Sciatic nerve (tissue), 2 donors: ENCODE measurements around the gene PHAF1. TPM values are rescaled to one million over a fixed set of nuclear protein-coding genes. Genes with fewer than 3 reads are reported as not detected.
A peak's percentile ranks its signal among the peaks of the same experiment; 100 is the strongest.

Experiments
- ATAC-seq: fragments of 200-7000 bp; cut with Tn5 transposase; one replicate; pipeline ENCODE4 v1.9.1; 2020; ENCODE audit warnings: mild to moderate bottlenecking, moderate library complexity
- DNase-seq: peaks from one replicate; pipeline ENCODE4 v3.0.0-alpha.2; 2020; ENCODE audit warnings: low spot score
- intact Hi-C: fragments of 100-400 bp; cut with DNase I; formaldehyde crosslinking; loops from one replicate; pipeline ENCODE4 v1.14.2; 2022
- total RNA-seq: library from RNA; stranded (reverse); fragmentation: NEBNext Ultra II Directional; extraction: Animal tissue kit (Norgen Biotek cat#: 25700); gene quantifications from one replicate; pipeline ENCODE4 v1.2.1, GENCODE V29; 2021
- donor health status: DM: no; HTN: no; CAD: no.
- donor health status: DM: no; HTN: no; CAD: no.

Gene PHAF1
- total RNA-seq, 1 donor from 2014 or later = 13.2 TPM

DNA sequence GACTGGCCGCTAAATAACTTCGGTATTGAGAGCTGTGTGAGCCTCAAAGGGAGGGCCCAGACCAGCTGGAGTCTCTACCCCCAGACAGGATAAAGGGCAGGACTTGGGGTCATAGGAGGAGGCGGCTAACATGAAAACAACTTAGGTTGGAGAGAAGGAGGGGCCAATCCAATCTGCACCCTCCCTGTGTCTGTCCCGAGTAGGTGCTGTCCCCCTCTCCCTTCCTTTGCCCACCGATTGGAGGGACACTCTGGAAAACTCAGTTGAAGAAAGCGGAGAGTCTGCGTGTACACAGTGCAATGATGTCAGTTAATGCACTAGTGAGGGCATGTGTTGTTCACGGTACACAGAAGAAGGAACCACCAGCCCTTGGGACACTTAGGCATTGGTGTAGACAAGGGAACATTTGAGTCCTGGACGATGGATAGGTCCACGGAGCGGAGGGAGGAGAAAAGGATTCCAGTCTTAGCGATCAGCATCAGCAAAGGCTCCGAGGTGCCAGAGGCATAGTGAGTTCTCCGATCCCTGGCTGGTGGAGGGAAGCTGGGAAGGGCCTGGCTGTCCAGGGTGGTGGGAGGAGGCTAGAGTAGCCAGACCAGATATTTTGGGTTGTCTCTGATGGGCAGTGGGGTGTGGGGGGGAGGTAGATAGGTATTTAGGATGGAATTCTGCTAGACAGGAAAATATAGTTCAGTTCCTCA lies 61.4 kb downstream of the PHAF1 start:
- peak; percentile 46 for ATAC-seq
- intact Hi-C loops = no loop called here
- no peak for DNase-seq

DNA sequence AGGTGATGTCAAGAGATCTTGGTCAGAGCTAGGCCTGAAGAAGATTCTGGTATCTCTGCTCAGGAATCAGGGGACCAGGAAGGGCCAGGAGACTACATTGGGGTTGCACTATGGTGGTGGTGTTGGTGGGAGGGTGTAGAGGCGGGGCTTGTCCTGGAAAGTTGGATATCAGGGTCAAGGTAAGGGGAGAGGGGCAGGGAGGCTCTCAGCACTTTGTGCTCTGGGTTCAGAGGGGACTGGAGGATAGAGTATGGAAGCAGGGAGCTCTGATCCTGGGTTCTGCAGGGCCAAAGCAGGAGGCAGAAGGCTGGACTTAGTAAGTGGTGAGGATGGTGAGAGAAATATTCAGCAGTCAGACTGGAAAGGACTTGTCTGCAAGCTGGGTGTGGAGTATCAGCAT lies 63.6 kb downstream of the PHAF1 start:
- no peak for ATAC-seq

DNA sequence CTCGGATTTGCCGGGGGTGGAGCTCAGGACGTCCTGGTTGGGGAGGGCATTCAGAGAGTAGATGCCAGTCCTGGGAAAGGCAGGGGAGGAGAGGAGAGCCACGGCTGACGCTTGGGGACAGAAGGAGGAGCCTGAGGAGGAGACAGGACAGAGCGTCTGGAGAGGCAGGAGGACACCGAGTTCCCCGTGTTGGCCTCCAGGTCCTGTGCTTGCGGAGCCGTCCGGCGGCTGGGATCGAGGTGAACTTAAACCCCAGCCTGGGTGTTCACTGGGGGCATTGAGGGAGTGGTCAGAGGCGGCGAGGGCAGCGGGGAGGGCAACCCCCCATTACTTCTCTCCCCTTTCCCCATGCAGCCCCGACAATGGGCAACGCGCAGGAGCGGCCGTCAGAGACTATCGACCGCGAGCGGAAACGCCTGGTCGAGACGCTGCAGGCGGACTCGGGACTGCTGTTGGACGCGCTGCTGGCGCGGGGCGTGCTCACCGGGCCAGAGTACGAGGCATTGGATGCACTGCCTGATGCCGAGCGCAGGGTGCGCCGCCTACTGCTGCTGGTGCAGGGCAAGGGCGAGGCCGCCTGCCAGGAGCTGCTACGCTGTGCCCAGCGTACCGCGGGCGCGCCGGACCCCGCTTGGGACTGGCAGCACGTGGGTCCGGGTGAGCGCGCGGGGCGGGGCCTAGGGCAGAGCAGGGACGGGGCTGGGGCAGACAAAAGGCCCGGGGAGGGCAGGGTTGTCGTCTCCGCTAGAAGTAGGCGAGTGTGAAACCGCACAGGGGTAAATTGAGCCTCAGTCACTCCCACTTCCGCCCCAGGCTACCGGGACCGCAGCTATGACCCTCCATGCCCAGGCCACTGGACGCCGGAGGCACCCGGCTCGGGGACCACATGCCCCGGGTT lies 64.3 kb downstream of the PHAF1 start:
- ATAC-seq (peak; percentile 69), DNase-seq (peak; percentile 86)
- intact Hi-C loops = no loop called here

More for the DNA sequence above, 63.6 kb downstream of the PHAF1 start:
- no peak for DNase-seq
- intact Hi-C loops = no loop called here

DNA sequence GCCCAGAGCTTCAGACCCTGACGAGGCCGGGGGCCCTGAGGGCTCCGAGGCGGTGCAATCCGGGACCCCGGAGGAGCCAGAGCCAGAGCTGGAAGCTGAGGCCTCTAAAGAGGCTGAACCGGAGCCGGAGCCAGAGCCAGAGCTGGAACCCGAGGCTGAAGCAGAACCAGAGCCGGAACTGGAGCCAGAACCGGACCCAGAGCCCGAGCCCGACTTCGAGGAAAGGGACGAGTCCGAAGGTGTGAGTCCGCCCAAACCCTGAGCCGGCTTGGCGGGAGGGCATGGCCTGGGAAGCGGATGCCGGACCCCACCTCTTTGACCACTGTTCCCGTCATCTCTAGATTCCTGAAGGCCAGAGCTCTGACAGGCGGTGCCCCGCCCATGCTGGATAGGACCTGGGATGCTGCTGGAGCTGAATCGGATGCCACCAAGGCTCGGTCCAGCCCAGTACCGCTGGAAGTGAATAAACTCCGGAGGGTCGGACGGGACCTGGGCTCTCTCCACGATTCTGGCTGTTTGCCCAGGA lies 65.0 kb downstream of the PHAF1 start:
- intact Hi-C loops = no loop called here
- ATAC-seq (no peak), DNase-seq (no peak)

DNA sequence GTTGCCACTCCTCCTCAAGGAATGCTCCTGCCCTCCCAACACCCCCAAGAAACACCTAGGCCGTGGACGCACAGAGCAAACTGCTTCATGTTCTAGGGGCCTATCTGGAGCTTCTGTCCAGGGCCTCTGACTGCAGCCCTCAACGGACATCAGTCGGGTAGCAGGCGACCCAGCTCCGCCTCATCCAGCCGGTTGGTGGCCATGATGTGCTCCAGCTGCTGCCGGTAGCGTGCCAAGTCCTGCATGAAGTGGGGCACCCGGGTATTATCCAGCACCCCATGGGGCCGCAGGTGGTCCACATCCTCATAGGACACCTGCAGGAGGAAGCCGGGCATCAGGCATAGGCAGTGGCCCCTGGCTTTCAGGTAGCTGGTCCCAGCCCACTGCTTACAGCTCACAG lies 66.9 kb downstream of the PHAF1 start:
- ATAC-seq = no peak
- intact Hi-C loops = no loop called here
- DNase-seq = no peak

DNA sequence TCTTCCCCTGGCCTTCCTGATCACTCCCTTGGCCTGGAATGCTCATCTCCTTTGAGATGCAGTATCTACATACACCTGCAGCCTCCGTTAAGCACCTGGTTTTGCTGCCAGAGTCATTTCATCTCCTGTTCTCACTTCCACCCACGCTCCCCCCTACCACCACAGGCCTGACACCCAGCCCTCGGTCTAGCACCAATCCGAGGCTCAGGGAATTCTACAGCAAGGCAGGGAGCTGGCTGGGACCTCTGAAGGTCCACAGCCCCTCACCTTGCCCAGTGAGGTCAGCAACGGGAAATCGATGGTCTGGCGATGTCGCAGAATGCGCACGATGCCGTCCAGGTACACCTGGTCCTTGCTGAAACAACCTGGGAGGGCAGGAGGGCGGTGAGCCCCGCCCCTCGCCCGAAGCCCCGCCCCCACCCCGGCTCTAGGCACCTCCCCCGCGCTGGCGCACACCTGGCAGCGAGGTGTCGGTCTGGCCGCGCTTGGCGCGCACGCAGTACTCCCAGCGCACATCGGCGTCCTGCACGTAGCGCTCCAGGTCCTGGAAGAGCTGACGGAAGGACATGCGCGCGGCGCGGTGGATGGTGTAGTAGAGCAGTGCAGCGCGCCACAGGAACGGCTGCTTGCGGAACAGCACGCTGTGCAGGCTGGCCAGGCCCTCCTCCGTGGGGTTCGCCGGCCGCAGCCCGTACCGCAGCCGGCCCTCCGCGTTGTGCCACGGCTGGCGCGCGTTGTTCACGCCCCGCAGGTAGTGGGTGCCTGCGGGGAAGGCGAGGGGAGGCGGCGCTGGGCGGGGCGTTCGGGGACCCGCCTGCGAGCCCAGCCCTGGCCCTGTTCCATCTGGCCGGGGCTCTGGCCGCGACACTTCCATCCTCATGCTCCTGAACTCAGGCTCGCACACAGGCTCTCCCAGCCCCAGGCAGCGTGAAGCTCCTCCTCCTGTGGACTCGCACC lies 68.3 kb downstream of the PHAF1 start:
- no peak for DNase-seq
- no peak for ATAC-seq
- intact Hi-C loops = no loop called here

DNA sequence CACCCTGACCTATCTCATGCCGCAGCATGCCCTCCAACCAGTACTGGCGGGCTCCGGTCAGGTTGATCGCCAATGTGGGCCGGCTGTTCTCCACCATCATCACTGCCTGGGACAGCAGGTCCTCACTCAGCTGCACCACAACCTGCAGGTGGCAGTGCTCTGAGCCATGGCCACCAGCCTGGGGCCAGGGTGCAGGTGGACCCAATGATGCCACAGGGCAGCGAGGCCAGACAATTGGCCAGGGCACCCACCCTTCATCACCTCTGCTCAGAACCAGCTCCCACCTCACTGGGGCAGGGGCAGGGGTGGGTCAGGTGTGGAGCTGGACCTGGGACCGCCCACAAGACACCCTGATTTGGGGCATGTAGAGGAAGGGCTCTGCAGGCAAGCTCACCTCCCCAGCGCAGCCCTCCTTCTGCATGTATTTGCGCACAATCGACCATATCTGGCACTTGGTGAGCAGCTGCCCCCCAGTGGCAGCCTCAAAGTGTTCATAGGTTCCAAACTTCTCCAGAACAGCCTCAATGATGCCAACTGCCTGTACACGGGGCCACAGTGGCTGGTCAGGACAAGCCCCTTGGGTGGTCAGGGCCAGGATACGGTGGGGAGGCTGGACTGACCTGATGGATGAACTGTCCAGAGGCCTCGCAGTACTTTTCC lies 69.8 kb downstream of the PHAF1 start:
- DNase-seq (no peak), ATAC-seq (no peak)
- intact Hi-C loops = no loop called here

DNA sequence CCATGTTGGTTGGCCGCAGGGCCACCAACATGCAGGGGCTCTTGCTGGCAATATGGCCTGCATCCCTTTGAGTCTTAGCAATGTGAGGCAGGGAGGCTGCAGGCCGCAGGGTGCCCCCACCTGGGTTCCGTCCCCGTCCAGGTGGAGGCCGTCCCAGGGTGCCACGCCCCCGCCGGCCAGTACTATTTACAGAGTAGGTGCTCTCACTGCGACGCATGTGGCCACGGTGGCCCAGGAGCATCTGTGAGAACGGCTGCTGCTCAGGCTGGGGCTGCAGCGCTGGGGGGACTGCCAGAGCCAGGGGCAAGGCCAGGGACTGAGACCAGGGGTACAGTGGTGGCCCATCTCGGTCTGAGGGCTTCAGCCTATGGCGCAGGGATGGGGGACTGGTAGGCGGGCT lies 70.4 kb downstream of the PHAF1 start:
- intact Hi-C loops = no loop called here
- no peak for DNase-seq
- ATAC-seq = no peak

DNA sequence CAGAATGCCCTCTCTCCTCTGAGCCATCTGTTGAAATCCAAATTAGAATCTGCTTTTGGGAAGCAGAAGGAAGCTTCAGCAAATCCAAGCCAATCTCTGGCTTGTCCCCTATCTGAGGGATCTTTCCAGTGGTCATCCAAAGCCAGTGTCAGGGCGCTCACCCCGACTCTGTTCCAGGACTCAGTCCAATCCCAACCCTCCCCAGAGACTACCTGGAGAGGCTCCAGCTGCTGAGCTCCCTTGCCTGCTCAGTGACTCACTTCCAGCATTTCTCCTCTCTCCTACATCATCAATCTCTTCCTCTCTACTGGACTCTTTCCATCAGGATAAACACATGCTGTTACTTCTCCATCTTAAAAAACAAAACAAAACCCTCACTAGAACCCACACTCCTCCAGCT lies 71.6 kb downstream of the PHAF1 start:
- DNase-seq (no peak), ATAC-seq (no peak)
- intact Hi-C loops = no loop called here

DNA sequence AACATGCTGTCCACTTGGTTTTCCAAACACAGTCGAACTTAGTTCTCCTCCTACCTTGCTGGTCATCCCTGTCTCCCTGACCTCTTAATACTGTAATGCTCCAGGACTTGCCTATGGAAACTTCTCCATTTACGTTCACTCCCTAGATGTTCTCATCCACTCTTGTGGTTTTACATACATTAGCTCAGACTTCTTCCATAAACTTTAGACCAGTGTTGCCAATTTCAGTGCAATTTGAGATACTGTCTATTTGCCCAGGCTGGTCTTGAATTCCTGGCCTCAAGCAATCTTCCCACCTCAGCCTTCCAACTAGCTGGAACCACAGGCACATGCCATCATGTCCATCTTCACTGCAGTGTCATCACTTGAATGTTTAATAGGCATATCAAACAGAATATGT lies 72.5 kb downstream of the PHAF1 start:
- intact Hi-C loops = no loop called here

DNA sequence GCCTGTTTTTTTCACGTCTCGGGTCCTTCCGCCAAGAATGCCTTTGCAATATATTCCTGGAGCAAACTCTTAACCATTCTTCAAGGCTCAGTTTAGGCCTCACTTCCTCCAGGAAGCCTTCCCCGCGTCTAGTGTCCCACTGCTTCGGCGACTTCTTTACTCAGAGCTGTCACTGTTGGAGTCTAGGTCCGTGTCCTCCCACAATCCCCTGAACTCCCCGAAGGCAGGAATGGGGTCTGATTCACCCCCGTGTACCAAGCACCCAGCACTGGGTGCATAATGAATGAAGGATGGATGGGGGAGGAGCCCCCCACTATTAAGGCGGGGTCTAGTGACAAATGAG lies 73.5 kb downstream of the PHAF1 start:
- ATAC-seq = no peak
- DNase-seq = no peak
- intact Hi-C loops = no loop called here

More for the DNA sequence above, 72.5 kb downstream of the PHAF1 start:
- DNase-seq = no peak
- no peak for ATAC-seq

DNA sequence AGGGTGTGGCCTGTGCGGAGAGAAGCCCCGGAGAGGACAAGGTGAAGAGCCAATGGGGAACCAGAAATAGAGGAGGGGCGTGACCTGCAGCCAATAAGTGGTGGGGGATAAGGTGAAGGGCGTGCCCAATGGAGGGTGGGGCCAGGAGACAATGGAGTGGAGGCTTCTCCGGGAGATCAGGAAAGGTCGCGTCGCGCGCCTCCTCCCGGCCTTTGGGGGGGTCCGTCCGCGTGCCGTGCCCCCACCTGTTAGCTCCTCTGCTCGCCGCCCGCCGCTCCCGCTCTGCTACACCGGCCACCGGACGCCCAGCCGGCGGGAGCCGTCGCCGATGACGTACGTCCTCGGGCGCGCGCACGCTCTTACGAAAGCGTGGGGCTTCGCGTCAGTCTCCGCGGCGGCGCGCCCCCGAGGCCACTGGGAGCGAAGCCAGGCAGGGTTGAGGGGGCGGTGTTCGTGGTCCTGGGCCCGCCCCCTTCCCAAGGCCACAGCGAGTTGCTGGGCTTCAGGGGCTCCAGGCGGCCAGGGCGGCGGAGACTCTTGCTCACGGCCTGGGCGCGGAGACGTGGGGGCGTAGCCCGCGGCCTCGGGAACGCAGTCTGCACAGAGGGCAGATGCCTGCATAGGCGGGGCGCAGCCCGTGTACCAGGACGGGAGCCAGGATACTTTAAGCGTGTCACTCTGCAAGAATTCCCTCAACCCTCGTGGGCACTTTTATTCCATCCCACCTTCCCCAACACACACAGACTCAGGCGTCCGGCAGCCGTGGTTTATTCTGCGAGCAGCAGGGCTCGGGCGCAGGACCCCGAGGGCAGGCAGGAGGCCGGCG lies 74.1 kb downstream of the PHAF1 start, which contains the start of gene MATCAP1:
Gene MATCAP1 (minus strand): TSS at position 337 of the 826 bp plus-strand sequence. CDS start 3,353 bp downstream, outside the sequence.
- ATAC-seq (peak; percentile 93), DNase-seq (peak; percentile 95)
- intact Hi-C loops = no loop called here

DNA sequence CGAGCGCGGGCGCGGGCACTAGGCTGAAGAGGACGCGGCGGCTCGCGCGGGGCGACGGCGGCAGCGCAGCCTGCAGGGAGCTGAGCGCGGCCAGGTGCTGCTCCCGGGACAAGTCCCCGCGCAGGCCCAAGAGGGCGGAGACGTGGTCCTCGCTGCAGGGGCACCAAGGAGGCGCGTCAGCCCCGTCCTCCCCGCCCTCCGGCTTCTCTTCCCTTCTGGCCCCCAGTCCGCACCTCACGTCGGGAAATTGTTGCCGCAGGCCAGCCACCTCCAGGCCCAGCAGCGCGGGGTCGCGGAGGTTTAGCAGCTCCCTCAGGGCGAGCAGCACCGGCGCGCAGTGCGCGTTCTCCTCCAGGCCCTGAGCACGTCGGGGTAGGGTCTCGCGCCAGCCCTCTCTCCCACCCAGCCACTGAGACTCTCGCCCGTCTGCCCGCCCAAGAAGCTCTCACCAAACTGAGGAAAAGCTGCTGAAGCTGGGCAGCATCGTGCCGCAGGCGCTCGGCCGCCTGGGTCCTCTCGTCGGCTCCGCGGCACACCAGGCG lies 74.8 kb downstream of the PHAF1 start:
- ATAC-seq = no peak
- DNase-seq = no peak
- intact Hi-C loops = no loop called here

DNA sequence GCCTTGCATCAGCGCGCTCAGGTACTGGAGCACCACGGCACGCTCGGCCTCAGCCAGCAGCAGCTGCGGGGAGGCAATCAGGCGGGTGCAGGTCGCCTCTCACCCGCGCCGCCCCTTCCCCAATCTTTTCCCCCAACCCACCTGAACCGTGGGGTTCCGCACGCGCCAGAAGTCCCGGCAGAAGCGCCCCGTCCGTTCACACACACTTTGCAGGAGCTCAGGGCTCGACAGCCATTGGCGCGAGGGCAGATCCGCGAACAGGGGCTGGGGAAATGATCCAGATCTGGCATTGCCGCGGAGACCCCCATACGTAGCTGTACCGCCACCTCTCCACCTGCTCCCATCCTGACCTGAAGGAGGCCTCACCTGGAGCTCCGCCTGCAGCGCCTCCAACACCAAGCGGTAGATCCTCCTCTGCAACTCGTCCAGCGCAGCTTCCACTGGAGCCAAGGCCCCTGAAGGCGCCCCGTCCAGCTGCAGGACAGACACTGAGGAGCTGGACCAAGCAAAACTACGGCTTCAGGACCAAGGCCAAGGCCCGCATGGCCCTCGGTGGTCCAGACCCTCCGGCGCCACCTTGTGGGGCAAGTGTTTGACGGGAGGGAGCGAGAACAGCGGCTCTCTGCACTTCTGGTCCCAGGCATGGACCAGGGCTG lies 75.4 kb downstream of the PHAF1 start:
- ATAC-seq (peak; percentile 65), DNase-seq (peak; percentile 97)
- intact Hi-C loops = no loop called here

DNA sequence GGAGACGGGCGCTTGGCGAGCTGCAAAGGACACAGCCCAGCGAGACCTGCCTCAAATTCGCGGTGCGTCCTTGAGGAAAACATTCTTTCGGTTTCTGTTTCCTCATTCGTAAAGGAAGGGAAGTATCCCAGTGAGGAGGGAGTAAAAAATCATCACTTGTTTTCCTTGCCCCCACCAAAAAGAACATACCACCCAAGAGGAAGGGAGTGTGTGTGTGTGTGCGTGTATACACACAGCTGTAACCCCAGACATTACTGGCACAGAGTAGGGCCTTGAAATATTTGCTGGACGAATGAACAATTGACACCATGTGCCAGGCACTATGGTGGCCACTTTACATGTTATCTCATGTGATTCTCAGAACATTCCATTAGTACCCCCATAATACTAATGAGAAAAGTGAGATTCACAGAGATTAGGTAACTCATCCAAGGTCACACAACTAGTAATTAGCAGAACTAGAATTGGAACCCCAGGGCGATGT lies 76.0 kb downstream of the PHAF1 start:
- intact Hi-C loops = no loop called here
- no peak for DNase-seq
- no peak for ATAC-seq

DNA sequence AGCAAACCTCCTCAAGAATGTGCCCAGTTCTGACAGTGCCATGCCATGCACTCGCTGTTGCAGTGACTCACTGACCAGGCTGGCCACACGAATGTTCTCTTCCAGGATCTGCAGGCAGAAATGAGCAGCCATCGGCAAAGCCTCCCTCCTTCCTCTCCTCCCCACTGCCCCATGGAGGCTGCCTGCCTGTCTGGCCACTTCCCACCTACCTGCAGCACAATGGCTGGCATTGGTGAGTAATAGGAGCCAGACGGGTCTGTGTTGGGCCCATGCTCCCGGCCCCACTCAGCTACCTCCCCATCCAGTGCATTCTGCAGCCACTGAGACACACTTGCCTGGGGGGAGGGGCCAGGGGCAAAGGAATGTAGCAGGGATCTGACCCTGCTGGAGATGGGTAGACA lies 76.8 kb downstream of the PHAF1 start:
- no peak for ATAC-seq
- intact Hi-C loops = no loop called here
- DNase-seq = no peak
